ENCODE measurements around the gene CRIP1.

DNA sequence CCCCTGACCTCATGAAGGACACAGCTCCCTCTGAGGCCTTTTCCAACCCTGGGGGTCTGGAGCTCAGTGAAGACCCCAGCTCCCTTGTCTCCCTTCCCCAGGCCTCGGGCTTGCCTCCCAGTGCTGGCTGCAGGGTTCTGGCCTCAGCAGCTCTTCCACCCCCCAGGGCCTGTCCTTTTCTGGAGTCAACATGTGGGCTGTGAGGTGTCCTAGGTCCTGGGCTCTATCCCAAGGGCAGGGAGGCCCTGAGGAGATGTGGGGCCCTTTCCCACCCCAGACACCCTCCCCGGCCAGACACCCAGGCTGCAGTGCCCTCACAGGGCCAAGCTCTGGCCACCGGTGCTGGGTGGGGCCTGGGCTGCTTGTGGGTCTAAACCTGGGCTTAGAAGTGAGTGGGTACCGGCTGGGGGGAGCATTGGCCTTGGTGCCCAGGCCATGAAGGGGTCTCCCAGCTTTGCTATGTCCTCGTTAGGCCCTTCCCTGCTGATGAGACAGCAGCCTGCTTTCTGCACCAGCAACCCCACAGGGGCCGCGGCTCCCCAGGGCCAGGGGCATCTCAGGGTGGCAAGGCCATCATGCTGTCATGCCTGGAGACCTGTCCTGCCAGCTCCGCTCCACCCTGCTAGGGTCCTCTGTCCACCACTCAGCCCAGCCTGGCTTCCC is 14.7 kb upstream of the CRIP1 start:
- TF ChIP-seq CTCF (IDR thresholded peaks at IDR 0.05) (no peak), ZFX (IDR thresholded peaks at IDR 0.05; ENCODE audit: borderline replicate concordance) (no peak)

All from 22Rv1 (cell line).